ENCODE results near the gene IRAK1BP1.

- TF ChIP-seq TAF1 (IDR thresholded peaks at IDR 0.05; ENCODE audit: borderline replicate concordance, low read depth, low read length) (no peak), POLR2A (IDR thresholded peaks at IDR 0.05; ENCODE audit: low read depth, low read length) (no peak)
Measured at GRCh38 chr6:78867020-78867369, 356 bp upstream of the IRAK1BP1 start.

Data from GM12892 (cell line).